HG02759 (cell line): ENCODE results near the gene ATP6V1G3.
"Not testable (repeated sequence)": the region's sequence is repeated elsewhere in the genome, so short reads cannot be mapped to it uniquely, and the experiment has no call there.

Experiments used
- ATAC-seq: cut with Tn5 transposase; IDR thresholded peaks from one replicate; pipeline ENCODE4 v1.9.1; 2021; ENCODE audit warnings: mild to moderate bottlenecking, moderate library complexity; ENCODE audit not compliant: unreplicated experiment

ATP6V1G3 gene, protein sequence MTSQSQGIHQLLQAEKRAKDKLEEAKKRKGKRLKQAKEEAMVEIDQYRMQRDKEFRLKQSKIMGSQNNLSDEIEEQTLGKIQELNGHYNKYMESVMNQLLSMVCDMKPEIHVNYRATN

GRCh38 chr1:198540580-198540979, at the start of gene ATP6V1G3:
Gene ATP6V1G3, minus strand, starts transcription at chr1:198540680. Its CDS starts 30 bp downstream, at chr1:198540650.
- no peak for ATAC-seq

- no peak for ATAC-seq
These were observed 48.4 kb upstream of the ATP6V1G3 start for GRCh38 chr1:198588845-198589244.

DNA sequence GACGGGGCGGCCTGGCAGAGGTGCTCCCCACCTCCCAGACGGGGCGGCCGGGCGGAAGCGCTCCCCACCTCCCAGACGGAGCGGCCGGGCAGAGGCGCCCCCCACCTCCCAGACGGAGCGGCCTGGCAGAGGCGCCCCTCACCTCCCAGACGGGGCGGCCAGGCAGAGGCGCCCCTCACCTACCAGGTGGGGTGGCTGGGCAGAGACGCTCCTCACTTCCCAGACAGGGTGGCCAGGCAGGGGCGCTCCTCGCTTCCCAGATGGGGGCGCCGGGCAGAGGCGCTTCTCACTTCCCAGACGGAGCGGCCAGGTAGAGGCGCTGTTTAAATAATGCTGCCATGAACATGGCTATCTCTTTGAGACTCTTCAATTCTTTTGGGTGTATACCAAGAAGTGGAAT, 43.7 kb upstream of the ATP6V1G3 start:
- ATAC-seq = no peak

DNA sequence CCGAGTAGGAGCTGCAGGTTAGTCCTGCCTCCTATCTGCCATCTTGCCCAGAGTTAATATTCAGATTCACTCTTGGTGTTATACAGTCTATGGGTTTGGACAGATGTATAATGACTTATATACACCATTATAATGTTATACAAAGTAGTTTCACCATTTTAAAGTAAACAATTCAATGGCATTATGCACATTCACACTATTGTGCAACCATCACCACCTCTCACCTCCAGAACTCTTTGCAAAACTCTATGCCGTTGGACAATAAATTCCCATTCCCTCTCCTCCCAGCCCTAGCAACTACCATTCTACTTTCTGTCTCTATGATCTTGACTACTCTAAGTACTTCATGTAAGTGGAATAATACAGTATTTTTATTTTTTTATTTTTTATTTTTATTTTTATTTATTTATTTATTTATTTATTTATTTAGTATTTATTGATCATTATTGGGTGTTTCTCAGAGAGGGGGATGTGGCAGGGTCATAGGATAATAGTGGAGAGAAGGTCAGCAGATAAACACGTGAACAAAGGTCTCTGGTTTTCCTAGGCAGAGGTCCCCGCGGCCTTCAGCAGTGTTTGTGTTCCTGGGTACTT, 42.8 kb upstream of the ATP6V1G3 start:
- not testable (repeated sequence) for ATAC-seq

- no peak for ATAC-seq
These were observed 37.0 kb upstream of the ATP6V1G3 start for GRCh38 chr1:198577444-198577843.

- peak; percentile 92 for ATAC-seq
These were observed 35.5 kb upstream of the ATP6V1G3 start for GRCh38 chr1:198575798-198576641.

DNA sequence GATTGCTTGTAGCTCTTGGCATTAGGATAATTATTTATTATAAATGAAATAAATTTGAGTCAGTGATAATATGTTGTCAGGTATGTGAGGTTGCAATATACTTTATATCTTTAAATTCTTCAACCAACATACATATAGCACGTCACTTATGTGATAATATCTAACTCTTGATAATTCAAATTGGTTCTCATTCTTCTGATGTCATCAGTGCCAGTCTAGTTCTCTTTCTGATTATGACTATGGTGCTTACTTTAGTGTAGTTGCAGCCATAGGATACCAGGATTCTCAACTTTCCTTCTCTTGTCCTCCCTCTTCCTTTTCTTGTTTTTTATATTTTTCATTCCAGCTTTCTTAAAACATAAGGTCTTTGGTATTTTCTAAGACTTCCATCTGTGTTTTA, 34.8 kb upstream of the ATP6V1G3 start:
- ATAC-seq = no peak

- ATAC-seq = no peak
These were observed 33.8 kb upstream of the ATP6V1G3 start for GRCh38 chr1:198574325-198574724.

GRCh38 chr1:198564716-198565115, 24.2 kb upstream of the ATP6V1G3 start:
- no peak for ATAC-seq

- ATAC-seq = no peak
These were observed 23.7 kb upstream of the ATP6V1G3 start for GRCh38 chr1:198564157-198564556.

DNA sequence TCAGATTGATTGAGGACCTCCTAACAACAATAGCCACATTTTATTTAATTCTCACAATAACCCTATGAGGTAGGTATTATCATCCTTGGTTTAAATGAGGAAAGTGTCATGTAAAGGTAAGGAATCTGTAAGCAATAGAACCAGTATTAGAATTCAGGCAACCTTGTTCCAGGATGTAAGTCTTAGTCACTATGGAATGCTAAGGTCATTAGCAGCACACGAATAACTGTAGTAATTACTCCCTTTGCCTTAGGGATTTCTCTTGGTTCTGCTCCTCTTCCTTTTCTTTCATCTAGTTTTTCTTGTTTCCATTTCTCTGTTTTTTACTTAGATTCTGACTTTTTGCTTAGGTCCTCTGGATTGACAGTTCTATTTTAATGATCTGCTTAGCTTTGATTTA, 23.1 kb upstream of the ATP6V1G3 start:
- ATAC-seq = no peak

DNA sequence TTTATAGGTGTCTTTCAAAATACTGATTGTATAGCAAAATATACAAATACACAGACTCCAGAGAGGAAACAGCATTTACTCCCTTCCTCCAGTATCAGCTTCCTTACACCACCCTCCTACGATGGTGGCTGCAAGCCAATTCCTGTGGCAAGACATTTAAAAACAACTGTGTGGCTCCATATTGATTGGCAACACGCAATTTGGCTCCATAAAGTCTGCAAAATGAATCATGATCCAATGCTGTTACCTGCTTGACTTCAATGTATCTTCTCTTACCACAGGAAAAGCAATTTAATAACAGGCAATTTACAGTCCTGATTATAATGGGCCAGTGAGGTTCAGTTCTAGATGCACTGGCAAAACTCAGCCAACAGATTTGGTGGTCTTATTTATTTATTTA, 19.7 kb upstream of the ATP6V1G3 start:
- no peak for ATAC-seq

GRCh38 chr1:198559362-198559761, 18.9 kb upstream of the ATP6V1G3 start:
- no peak for ATAC-seq

GRCh38 chr1:198558402-198558801, 17.9 kb upstream of the ATP6V1G3 start:
- no peak for ATAC-seq

DNA sequence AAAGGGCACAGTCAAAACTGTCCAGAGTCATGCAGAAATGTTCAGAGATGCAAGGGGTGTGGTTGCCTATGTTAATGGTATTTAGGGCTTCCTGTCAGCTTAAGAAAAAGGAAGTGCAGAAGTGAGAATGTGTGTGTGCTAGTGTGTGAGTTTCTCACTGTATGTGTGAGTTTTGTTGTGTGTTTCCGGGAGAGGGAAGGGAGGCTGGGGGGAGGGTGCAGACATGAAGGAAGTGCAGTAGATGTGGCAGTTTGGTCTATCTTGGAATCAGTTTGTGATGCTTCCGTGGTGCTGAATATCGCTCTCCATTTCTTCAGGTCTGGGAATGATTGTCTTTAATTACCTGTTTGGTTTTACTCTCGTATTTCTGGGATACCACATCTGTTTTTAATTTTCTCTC, 16.5 kb upstream of the ATP6V1G3 start:
- ATAC-seq = peak; percentile 97

DNA sequence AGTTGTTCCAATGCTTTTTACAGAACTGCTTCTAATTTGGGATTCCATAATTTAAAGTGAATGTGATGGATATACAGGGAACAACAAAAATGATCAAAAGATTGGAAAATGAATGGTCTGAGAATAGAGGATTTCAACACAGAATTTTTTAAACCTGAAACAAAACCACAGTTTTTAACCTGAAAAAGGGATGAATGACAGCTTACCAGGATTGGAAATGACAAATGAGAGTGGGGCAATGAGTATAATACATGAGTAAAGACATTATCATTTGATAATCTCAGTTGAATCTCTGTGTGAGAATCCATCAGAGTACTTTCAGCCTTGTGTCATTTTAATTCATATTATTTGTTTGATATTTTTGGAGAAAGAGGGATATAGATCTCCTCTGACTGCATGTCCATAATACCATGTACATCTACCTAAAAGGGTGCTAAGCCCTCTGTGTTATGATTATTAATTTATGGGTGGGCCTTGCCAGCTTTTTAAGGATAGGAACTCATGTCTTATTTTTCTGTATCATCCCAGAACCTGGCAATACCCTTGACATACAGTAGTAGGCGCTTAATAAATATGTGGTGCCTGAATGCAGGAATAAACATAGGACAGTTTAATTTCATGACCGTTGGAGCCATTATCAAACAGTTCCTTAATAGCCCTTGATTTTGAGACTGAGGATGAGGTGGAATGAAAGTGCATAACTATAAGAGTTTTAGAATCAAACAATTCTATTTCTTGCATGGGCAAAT, 12.4 kb upstream of the ATP6V1G3 start:
- ATAC-seq = no peak

- ATAC-seq = no peak
These were observed 10.6 kb upstream of the ATP6V1G3 start for GRCh38 chr1:198550941-198551524.

DNA sequence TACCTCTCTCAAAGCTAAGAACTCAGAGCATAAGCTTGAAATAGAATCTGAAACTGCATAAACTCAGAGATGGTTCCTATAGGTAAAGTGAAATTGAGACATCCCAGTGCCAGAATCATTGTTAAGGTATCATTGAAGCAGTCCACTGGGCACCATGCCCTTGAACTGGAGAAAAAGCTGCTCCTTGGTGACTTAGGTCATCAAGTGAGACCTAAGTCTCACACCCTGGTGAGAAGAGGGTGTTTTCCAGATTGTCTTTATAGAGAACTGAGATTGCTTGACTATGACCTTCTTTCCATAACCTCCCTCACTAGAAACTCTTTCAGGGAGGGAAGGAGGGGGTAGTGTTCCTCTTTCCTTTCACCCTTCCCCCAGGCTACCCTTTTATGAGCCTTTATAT, 9.4 kb upstream of the ATP6V1G3 start:
- ATAC-seq = peak; percentile 88

DNA sequence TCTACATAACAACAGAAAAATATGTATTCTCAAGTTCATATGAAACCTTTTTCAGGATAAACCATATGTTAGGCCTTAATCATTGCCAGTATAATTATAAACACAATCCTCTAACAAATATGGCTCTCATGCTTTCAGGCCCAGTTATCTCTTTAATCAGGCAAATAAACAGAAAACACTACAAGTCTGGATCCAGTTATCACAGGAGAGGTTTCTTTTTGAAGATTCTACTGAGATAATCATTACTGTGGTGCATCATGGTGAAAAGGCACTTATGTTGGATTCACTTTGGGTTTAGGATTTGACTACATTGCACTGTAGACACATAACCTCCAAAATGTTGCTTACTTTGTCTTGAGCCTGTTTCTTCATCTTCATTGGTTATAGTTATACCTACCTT, 8.4 kb upstream of the ATP6V1G3 start:
- no peak for ATAC-seq

DNA sequence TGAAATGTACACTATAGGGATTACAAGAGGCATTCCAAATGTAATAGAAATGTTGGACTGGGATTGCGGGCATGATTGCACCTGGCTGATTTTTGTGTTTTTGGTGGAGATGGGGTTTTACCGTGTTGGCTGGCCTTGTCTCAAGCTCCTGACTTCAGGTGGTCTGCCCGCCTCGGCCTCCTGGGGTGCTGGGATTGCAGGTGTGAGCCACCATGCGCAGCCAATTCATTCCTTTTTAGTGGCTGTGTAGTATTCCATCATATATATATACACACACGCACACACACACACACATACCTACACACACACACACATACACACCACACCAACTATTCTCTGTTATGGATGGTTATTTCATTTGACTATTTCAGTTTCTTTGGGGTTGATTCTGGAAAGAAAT, 4.7 kb upstream of the ATP6V1G3 start:
- ATAC-seq = no peak

DNA sequence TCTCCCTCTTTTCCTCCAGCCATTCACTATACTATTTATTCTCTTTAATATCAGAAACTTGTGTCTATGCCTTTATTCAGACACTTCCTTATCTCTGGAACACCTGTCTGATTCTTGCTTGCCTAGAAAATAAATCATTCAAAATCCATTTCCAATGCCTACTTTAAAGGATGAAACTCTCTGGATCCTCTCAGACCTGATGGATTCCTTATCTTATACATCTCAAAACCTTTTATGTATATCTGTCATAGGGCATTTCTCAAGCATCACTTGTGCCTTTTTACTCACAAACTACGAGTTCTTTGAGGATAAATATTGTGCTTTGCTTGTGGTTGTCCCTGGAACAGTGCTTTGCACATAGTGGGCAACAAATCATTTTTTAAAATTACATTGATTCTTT, 3.8 kb upstream of the ATP6V1G3 start:
- no peak for ATAC-seq
